GM12891 (cell line): ENCODE results near the gene SERTAD1.

ENCODE experiments used
- POLR2A ChIP-seq: IDR thresholded peaks from 2 replicates; pipeline ENCODE4 v1.6.1; 2011; ENCODE audit warnings: low read depth, low read length, control low read depth
- POLR2AphosphoS5 ChIP-seq: IDR thresholded peaks from 2 replicates; pipeline ENCODE4 v1.6.1; 2011; ENCODE audit warnings: low read depth, low read length, control low read depth
- SPI1 ChIP-seq: IDR thresholded peaks from 2 replicates; pipeline ENCODE4 v1.6.1; 2011; ENCODE audit warnings: low read depth, low read length, control low read depth
- TAF1 ChIP-seq: IDR thresholded peaks from 2 replicates; pipeline ENCODE4 v1.6.1; 2011; ENCODE audit warnings: low read depth, low read length, control low read depth

DNA sequence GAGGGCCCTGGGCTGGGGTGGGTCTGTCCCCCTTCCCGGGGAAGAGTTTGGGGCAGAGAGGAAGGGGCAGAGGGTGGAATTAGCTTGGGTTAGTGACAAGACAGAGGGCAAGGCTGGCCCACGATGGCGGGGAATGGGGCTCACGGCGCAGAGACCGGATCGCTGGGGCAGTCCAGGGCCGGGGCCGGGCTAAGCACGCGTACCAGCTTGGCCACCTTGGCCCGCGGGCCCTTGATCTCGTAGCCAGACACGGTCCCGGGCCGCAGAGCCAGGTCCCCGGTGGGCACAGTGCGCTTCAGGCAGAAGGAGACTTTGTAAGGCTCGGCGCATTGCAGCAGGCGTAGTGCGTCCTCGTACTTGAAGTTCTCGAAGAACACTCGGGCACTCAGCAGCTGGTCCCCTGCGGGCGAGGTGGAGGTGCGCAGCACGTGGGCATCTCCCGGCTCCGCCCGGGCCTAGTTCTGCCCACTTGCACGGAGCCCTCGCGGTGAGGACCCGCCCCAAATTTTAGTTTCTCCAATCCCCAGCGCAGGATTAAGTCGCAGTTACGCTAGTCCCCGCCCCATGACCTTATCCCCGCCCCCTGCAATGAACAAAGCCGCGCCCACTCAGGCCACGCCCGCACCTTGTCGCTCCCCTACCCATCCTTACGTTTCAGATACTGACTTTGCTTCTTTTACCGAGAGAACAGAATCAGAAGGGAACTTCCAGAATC is 27.2 kb downstream of the SERTAD1 start:
- TF ChIP-seq TAF1 (no peak), POLR2A (no peak), POLR2AphosphoS5 (no peak), SPI1 (no peak)
